Measurements from ENCODE around the gene KRTAP5-2.

The KRTAP5-2 gene

GRCh38 chr11:1561955-1562354 is 36.1 kb downstream of the KRTAP5-2 start:
- no peak for TF ChIP-seq CTCF (IDR thresholded peaks at IDR 0.05; ENCODE audit: low read depth, low read length, missing control alignments)
- no peak for DNase-seq (ENCODE audit: extremely low read depth, low read depth)
- no peak overlapping the region for H3K4me3 ChIP-seq (replicated peaks; ENCODE audit: low read depth, low read length)

DNA sequence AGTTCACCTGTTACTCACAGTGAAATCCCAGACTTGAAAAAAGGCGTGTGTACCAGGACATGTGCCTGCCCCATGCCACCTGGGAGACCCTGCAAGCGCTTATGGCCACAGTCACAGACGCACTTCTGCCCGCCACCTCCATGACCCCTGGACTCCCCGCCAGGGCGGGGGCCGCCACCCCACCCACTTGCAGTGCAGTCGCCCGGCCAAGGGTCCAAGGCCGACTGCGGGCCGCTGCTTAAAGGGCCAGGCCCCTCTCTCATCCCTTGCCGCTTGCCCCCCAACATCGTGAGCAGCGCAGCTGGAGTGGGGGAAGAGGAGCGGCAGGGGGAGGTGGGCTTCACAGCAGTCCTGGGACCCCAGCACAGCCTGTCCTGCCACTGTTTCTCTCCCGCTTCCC is 36.8 kb downstream of the KRTAP5-2 start:
- no peak overlapping the region for H3K4me3 ChIP-seq (replicated peaks; ENCODE audit: low read depth, low read length)
- TF ChIP-seq CTCF (IDR thresholded peaks at IDR 0.05; ENCODE audit: low read depth, low read length, missing control alignments), result no peak
- no peak for DNase-seq (ENCODE audit: extremely low read depth, low read depth)

- TF ChIP-seq CTCF (IDR thresholded peaks at IDR 0.05; ENCODE audit: low read depth, low read length, missing control alignments), result no peak
- no peak for DNase-seq (ENCODE audit: extremely low read depth, low read depth)
- no peak overlapping the region for H3K4me3 ChIP-seq (replicated peaks; ENCODE audit: low read depth, low read length)
These were observed 37.3 kb downstream of the KRTAP5-2 start for GRCh38 chr11:1560649-1561251.

DNA sequence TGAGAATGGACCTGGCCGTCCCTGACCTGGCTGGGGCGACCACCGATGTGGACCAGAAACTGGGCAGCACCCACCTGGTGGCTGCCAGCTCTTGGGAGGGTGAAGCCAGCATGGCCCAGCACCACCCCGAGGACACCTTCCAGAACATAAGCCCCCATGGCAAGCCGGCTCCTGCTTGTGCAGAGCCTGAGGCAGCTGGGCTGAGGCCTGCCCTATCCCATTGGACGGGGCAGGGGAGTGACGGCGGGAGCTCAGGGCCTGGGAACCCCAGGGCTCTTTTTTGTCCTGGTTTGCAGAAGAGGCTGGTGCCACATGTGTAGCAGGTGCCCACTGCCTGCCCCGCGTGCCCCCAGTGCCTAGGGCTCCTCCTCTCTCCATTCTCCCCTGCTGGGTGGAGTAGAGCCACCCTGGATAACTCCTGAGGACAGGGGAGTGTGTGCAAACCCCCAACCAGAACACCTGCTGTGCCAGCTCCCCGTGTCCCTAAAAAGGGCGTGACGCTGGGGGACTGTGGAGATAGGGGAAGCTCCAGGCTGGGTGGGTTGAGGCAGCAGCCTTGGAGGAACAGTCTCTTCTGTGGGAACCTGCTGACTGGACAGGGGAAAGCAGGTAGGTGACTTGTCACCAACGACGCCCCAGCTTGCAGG is 38.0 kb downstream of the KRTAP5-2 start:
- TF ChIP-seq CTCF (IDR thresholded peaks at IDR 0.05; ENCODE audit: low read depth, low read length, missing control alignments), result no peak
- H3K4me3 ChIP-seq (replicated peaks; ENCODE audit: low read depth, low read length), result no peak overlapping the region
- DNase-seq (ENCODE audit: extremely low read depth, low read depth), result no peak

- DNase-seq (ENCODE audit: extremely low read depth, low read depth), result no peak
- H3K4me3 ChIP-seq (replicated peaks; ENCODE audit: low read depth, low read length), result no peak overlapping the region
- no peak for TF ChIP-seq CTCF (IDR thresholded peaks at IDR 0.05; ENCODE audit: low read depth, low read length, missing control alignments)
These were observed 38.8 kb downstream of the KRTAP5-2 start for GRCh38 chr11:1559111-1559951.

DNA sequence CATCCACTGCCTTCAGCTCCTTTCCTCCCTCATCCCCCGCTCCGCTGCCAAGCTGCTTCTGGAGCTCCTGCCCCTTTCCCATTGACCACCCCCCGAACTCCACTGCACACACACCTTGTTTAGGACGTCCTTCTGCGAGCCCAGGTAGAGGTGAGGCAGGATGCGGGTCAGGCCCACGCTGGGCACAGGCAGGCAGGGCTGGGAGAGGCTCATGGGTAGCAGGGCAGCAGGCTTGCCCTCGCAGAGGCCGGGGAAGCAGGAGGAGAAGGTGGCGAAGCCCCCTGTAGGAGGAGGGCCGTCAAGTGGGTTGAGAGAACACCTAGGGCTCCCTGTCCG is 39.4 kb downstream of the KRTAP5-2 start:
- TF ChIP-seq CTCF (IDR thresholded peaks at IDR 0.05; ENCODE audit: low read depth, low read length, missing control alignments), result no peak
- H3K4me3 ChIP-seq (replicated peaks; ENCODE audit: low read depth, low read length), result no peak overlapping the region
- no peak for DNase-seq (ENCODE audit: extremely low read depth, low read depth)
